GM12875 (cell line): ENCODE measurements around the gene ARHGAP12.

Experiments
- H3K4me3 ChIP-seq: one replicate; pipeline ENCODE4 v1.5.1; 2011; ENCODE audit warnings: low read depth, low read length, control low read depth
- CTCF ChIP-seq: IDR thresholded peaks from 2 replicates; pipeline ENCODE4 v1.5.1; 2011; ENCODE audit warnings: low read depth, mild to moderate bottlenecking, control low read depth, inconsistent platforms, low read length, moderate library complexity, borderline replicate concordance; ENCODE audit not compliant: insufficient read depth

ARHGAP12 gene

GRCh38 chr10:31782701-31783100 is 145.9 kb downstream of the ARHGAP12 start:
- no peak for TF ChIP-seq CTCF
- H3K4me3 ChIP-seq, result no peak overlapping the region

- TF ChIP-seq CTCF, result no peak
Measured at GRCh38 chr10:31780717-31781116, 147.9 kb downstream of the ARHGAP12 start.

GRCh38 chr10:31778627-31779026 is 150.0 kb downstream of the ARHGAP12 start:
- TF ChIP-seq CTCF, result no peak
- no peak overlapping the region for H3K4me3 ChIP-seq

More at GRCh38 chr10:31780717-31781116, 147.9 kb downstream of the ARHGAP12 start:
- no peak overlapping the region for H3K4me3 ChIP-seq

GRCh38 chr10:31776159-31776558 is 152.5 kb downstream of the ARHGAP12 start:
- H3K4me3 ChIP-seq, result no peak overlapping the region
- no peak for TF ChIP-seq CTCF

GRCh38 chr10:31774928-31775650 is 153.5 kb downstream of the ARHGAP12 start:
- no peak for TF ChIP-seq CTCF

GRCh38 chr10:31774299-31774900 is 154.2 kb downstream of the ARHGAP12 start:
- no peak overlapping the region for H3K4me3 ChIP-seq
- TF ChIP-seq CTCF, result no peak

More at GRCh38 chr10:31774928-31775650, 153.5 kb downstream of the ARHGAP12 start:
- H3K4me3 ChIP-seq, result no peak overlapping the region
